Endometrium (tissue), 2 donors: ENCODE data around the gene ARL4C.

Experiments used
- FAIRE-seq: peaks from 2 replicates; lab custom pipeline; 2012; peaks lifted over from hg19 to GRCh38; lab: Jason Lieb, UNC
- donor health status: control.
- donor health status: control.

ARL4C gene

GRCh38 chr2:234444893-234445292 lies 52.0 kb downstream of the ARL4C start:
- no peak for FAIRE-seq

GRCh38 chr2:234444242-234444730 lies 52.6 kb downstream of the ARL4C start:
- FAIRE-seq: no peak
